BLaER1 (cell line): ENCODE measurements around the gene PCLO.

Experiments
- H3K27ac ChIP-seq: shearing (Covaris generic); formaldehyde crosslinking; 2 replicates; pipeline ENCODE4 v1.8.1; 2022
- H3K27me3 ChIP-seq: shearing (Covaris generic); formaldehyde crosslinking; 2 replicates; pipeline ENCODE4 v1.8.1; 2022
- H3K36me3 ChIP-seq: shearing (Covaris generic); formaldehyde crosslinking; 2 replicates; pipeline ENCODE4 v1.8.1; 2022
- H3K4me1 ChIP-seq: shearing (Covaris generic); formaldehyde crosslinking; 2 replicates; pipeline ENCODE4 v1.8.1; 2022
- H3K4me2 ChIP-seq: shearing (Covaris generic); formaldehyde crosslinking; 2 replicates; pipeline ENCODE4 v1.8.1; 2022
- H3K4me3 ChIP-seq: shearing (Covaris generic); formaldehyde crosslinking; 2 replicates; pipeline ENCODE4 v1.8.1; 2022
- H3K9ac ChIP-seq: shearing (Covaris generic); formaldehyde crosslinking; 2 replicates; pipeline ENCODE4 v1.8.1; 2022
- H3K9me3 ChIP-seq: shearing (Covaris generic); formaldehyde crosslinking; 2 replicates; pipeline ENCODE4 v1.8.1; 2022
- H4K20me1 ChIP-seq: shearing (Covaris generic); formaldehyde crosslinking; 2 replicates; pipeline ENCODE4 v1.8.1; 2022
- Cebpa-rat ChIP-seq: shearing (Covaris generic); IDR thresholded peaks from 2 replicates; pipeline ENCODE4 v1.8.1; 2022

Gene PCLO

DNA sequence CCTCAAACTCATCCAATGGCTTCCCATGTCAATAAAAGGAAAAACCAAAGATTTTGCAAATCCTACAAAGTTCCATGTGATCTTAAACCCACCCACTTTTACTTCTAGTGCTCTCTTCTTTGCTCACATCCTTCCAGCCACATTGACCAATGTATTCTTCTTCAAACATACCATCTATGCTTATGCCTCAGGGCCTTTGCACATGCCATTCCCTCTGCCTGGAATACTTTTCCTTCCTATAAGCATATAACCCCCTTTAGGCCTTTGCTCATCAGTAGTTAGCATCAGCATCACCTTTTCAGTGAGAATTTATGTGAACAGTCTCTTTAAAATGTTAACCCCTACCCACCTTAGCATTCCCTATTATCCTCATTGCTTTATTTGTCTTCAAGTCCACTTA lies 11.0 kb upstream of the PCLO start:
- Histone ChIP-seq H3K27me3 (no peaks in the 10 kb centered on the region), H3K4me3 (no peak overlapping the region), H3K27ac (no peak overlapping the region), H3K9ac (no peak overlapping the region), H4K20me1 (no peaks in the 10 kb centered on the region), H3K4me2 (no peak overlapping the region), H3K4me1 (no peaks in the 10 kb centered on the region), H3K36me3 (no peaks in the 10 kb centered on the region), H3K9me3 (no peaks in the 10 kb centered on the region)
- TF ChIP-seq Cebpa-rat, result no peak

DNA sequence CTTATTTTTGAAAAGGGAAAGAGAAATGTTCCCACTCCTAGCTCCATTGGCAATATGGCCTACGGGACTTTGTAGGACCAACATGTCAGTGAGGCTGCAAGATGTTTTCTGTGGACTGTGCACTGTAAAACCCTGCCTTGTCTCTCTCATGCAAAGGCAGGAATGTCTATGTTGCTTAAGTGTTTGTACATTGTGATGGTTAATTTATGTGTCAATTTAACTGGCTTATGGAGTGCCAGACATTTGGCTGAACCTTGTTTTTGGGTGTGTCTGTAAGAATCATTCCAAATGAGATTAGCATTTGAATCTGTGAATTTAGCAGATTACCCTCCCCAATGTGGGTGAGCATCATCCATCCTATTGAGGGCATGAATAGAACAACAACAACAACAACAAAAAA lies 4.1 kb upstream of the PCLO start:
- 0 out of 2 replicates have a peak, but pooled peaks cover 6% of the 10 kb centered on the region for H3K9me3 ChIP-seq
- no peak overlapping the region for H3K9ac ChIP-seq
- H4K20me1 ChIP-seq, result no peaks in the 10 kb centered on the region
- no peaks in the 10 kb centered on the region for H3K36me3 ChIP-seq
- no peak for TF ChIP-seq Cebpa-rat
- H3K4me3 ChIP-seq, result no peak overlapping the region
- H3K4me2 ChIP-seq, result no peak overlapping the region
- H3K27me3 ChIP-seq, result peaks cover 5% of the 10 kb centered on the region
- no peak overlapping the region for H3K27ac ChIP-seq
- H3K4me1 ChIP-seq, result no peaks in the 10 kb centered on the region

DNA sequence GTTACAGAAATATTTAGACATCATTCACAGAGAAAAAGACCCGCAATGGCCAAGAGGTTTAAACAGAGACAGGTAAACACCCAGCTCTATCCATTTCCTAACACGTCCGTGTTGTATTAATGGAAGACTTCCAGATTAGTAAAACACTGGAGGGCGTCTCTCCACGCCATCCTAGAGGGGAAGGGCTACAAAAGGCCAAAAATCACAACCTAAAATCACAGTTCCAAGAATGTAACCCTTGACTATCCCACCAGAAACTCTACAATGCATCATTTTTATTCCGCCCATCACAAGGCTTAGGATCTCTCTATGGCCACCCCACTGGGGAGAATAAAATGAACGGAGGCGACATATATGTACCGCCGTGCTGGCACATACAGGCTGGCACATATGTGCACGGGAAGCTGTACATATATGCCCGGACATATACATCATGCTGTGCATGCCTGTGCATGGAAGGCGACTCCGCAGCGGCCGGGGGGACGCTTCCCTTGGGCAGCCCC lies 734 bp downstream of the PCLO start:
- H3K9ac ChIP-seq, result no peak overlapping the region
- H3K4me1 ChIP-seq, result no peaks in the 10 kb centered on the region
- H3K27ac ChIP-seq, result no peak overlapping the region
- H4K20me1 ChIP-seq, result no peaks in the 10 kb centered on the region
- peaks cover 5% of the 10 kb centered on the region for H3K27me3 ChIP-seq
- H3K4me3 ChIP-seq, result peak overlapping the region; percentile 64
- no peaks in the 10 kb centered on the region for H3K36me3 ChIP-seq
- 0 out of 2 replicates have a peak, but pooled peaks cover 6% of the 10 kb centered on the region for H3K9me3 ChIP-seq
- no peak for TF ChIP-seq Cebpa-rat
- peak overlapping the region; percentile 56 for H3K4me2 ChIP-seq

DNA sequence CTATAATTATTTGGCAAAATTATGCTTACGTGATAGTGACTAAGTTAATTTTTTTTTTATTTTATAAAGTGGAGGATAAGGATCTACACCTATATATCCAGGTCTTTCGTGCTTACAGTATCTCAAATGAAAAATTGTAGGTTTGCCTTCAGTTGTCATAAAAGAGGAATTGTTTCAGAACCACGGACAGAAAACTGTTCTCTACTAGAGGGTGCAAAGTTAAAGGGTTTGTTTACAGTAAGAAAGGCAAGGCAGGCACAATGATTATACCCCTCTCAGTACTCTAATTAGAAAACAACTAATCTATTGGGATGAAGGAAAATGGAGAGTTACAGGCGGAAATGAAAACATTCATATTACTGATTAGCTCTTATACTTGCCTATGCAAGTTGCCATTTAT lies 1.5 kb downstream of the PCLO start:
- no peak overlapping the region for H3K4me3 ChIP-seq
- no peak overlapping the region for H3K4me2 ChIP-seq
- no peak overlapping the region for H3K27ac ChIP-seq
- H3K9ac ChIP-seq, result no peak overlapping the region
- H3K36me3 ChIP-seq, result no peaks in the 10 kb centered on the region
- no peaks in the 10 kb centered on the region for H4K20me1 ChIP-seq
- H3K27me3 ChIP-seq, result peaks cover 5% of the 10 kb centered on the region
- 0 out of 2 replicates have a peak, but pooled peaks cover 6% of the 10 kb centered on the region for H3K9me3 ChIP-seq
- no peak for TF ChIP-seq Cebpa-rat
- no peaks in the 10 kb centered on the region for H3K4me1 ChIP-seq

DNA sequence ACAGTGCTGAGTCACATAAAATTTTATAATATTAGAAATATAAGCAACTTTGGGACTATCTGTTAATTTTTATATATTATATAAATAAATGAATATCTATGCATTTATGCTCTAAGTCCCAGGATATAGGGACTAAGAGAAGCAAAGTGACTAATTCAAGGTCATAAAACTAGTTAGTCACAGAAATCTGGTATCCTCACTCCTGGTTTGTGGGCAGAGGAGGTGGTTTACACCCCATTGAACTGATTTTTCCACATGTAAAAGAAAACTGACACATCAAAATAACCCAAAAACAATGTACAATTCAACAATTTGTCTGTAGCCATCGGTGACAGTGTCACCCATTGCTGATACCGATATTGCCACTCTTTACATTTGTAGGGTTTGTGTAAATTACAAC lies 3.0 kb downstream of the PCLO start:
- no peaks in the 10 kb centered on the region for H4K20me1 ChIP-seq
- H3K27me3 ChIP-seq, result peaks cover 5% of the 10 kb centered on the region
- TF ChIP-seq Cebpa-rat, result no peak
- no peaks in the 10 kb centered on the region for H3K4me1 ChIP-seq
- no peak overlapping the region for H3K4me3 ChIP-seq
- H3K9ac ChIP-seq, result no peak overlapping the region
- no peak overlapping the region for H3K4me2 ChIP-seq
- H3K27ac ChIP-seq, result no peak overlapping the region
- H3K36me3 ChIP-seq, result no peaks in the 10 kb centered on the region
- 0 out of 2 replicates have a peak, but pooled peaks cover 6% of the 10 kb centered on the region for H3K9me3 ChIP-seq

DNA sequence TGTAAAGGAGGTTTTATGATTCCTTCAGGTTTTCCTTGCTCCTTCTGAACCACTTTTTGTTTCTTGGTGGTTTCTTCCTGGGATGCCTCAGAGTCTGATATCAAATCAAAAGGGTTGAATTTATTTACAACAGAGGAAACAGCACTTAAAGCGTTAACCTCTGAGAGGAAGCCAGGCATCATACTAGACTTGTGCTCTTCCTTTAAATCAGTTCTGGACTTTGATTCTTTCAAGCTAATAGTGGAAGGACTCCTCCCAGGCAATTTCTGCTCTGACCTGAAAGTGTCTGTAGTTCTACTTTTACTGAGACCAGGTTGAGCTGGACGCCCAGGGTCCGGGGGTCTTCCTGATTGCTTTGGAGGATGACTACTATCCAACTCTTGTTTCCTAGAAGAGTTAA lies 6.7 kb downstream of the PCLO start:
- Histone ChIP-seq H3K9me3 (no peaks in the 10 kb centered on the region), H3K27me3 (no peaks in the 10 kb centered on the region), H4K20me1 (no peaks in the 10 kb centered on the region), H3K4me2 (no peak overlapping the region), H3K36me3 (no peaks in the 10 kb centered on the region), H3K4me1 (no peaks in the 10 kb centered on the region), H3K4me3 (no peak overlapping the region), H3K9ac (no peak overlapping the region), H3K27ac (no peak overlapping the region)
- TF ChIP-seq Cebpa-rat, result no peak

DNA sequence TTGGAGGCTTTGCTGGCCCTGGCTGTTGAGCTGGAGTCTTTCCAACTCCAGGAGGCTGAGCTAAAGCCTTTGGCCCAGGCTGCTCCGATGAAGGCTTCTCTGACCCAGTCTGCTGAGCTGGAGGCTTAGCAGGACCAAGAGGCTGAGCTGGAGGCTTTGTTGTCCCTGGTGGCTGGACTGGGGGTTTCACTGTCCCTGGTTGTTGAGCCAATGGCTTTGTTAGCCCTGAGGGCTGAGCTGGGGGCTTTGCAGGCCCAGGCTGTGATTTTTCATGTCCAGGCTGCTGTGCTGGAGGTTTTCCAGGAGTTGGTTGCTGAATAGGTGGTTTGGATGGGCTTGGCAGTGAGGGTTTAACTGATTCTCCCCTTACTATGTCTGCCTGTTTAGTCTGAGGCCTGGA lies 7.3 kb downstream of the PCLO start:
- H3K27ac ChIP-seq, result no peak overlapping the region
- TF ChIP-seq Cebpa-rat, result no peak
- H3K4me3 ChIP-seq, result no peak overlapping the region
- no peaks in the 10 kb centered on the region for H3K36me3 ChIP-seq
- no peaks in the 10 kb centered on the region for H4K20me1 ChIP-seq
- H3K9ac ChIP-seq, result no peak overlapping the region
- H3K9me3 ChIP-seq, result no peaks in the 10 kb centered on the region
- peaks cover 4% of the 10 kb centered on the region; the same call in 1 of the 2 replicates for H3K4me1 ChIP-seq
- no peaks in the 10 kb centered on the region for H3K27me3 ChIP-seq
- H3K4me2 ChIP-seq, result no peak overlapping the region

DNA sequence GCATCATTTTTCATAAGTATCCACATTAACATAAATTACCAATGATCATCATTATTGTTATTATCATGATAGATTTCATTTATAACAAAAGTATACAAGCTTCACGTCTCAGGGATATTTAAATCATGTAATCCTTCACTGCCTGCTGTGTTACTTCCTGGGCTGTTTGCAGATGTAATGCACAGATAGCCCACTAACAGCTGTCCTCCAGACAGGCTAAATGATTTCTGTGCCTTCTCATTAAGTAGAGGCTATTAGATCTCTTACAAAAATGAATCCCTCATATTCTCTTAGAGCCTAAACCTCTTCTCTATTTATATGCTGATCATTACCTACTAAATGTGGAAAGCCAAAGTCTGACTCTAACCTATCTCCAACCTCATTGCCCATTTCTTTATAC lies 9.3 kb downstream of the PCLO start:
- H3K4me1 ChIP-seq, result peaks cover 16% of the 10 kb centered on the region
- H3K4me2 ChIP-seq, result no peak overlapping the region
- H3K9me3 ChIP-seq, result no peaks in the 10 kb centered on the region
- H3K4me3 ChIP-seq, result no peak overlapping the region
- H3K9ac ChIP-seq, result no peak overlapping the region
- TF ChIP-seq Cebpa-rat, result no peak
- H3K36me3 ChIP-seq, result no peaks in the 10 kb centered on the region
- no peaks in the 10 kb centered on the region for H3K27me3 ChIP-seq
- H4K20me1 ChIP-seq, result no peaks in the 10 kb centered on the region
- no peak overlapping the region for H3K27ac ChIP-seq

DNA sequence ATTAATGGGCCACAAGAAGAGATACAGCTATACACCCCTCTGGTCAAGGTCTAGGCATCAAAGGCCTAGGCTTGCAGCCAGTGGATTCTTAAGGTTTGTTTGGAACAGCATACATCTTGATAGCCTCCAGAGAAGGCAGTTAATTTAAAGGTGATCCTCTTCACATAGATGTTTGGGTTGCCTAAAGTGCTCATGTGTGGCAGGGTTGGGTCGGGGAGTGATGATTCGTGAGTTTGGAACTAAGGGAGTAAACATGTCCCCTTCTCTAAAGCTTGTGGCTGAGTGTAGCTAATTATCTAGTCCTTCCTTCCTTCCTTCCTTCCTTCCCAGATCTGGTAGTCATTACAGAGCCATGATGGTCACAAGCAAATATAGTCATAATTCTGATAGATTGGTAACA lies 12.4 kb downstream of the PCLO start:
- TF ChIP-seq Cebpa-rat, result no peak
- H3K4me2 ChIP-seq, result peak overlapping the region; percentile 10
- no peaks in the 10 kb centered on the region for H3K27me3 ChIP-seq

DNA sequence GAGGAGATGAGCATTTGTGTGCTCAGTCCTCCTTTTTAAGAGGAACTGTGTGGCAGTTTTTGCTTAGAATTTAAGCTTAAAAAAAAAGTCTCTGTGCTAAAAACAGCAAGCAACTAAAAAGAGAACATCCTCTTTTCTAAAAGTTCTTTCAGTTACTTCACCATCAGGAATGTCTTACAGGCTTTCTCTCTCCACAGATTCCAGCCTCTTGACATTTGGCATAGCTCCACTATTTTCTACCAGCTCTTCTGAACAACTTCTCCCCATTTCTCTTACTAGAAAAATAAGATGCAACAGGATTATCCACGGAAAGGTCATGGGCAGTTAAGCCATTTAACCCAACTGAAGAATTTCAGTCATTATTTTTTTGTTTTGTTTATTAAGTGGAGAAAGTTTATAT lies 13.2 kb downstream of the PCLO start:
- H3K4me1 ChIP-seq, result peaks cover 16% of the 10 kb centered on the region
- H3K36me3 ChIP-seq, result no peaks in the 10 kb centered on the region
- H4K20me1 ChIP-seq, result no peaks in the 10 kb centered on the region
- no peak overlapping the region for H3K27ac ChIP-seq
- no peak overlapping the region for H3K9ac ChIP-seq
- H3K4me3 ChIP-seq, result no peak overlapping the region
- peak overlapping the region; percentile 12 for H3K4me2 ChIP-seq
- H3K9me3 ChIP-seq, result no peaks in the 10 kb centered on the region
- no peak for TF ChIP-seq Cebpa-rat
- no peaks in the 10 kb centered on the region for H3K27me3 ChIP-seq

More for the DNA sequence above, 12.4 kb downstream of the PCLO start:
- H3K4me1 ChIP-seq, result peaks cover 16% of the 10 kb centered on the region
- no peak overlapping the region for H3K27ac ChIP-seq
- no peaks in the 10 kb centered on the region for H4K20me1 ChIP-seq
- H3K9me3 ChIP-seq, result no peaks in the 10 kb centered on the region
- no peak overlapping the region for H3K9ac ChIP-seq
- no peaks in the 10 kb centered on the region for H3K36me3 ChIP-seq
- H3K4me3 ChIP-seq, result no peak overlapping the region

DNA sequence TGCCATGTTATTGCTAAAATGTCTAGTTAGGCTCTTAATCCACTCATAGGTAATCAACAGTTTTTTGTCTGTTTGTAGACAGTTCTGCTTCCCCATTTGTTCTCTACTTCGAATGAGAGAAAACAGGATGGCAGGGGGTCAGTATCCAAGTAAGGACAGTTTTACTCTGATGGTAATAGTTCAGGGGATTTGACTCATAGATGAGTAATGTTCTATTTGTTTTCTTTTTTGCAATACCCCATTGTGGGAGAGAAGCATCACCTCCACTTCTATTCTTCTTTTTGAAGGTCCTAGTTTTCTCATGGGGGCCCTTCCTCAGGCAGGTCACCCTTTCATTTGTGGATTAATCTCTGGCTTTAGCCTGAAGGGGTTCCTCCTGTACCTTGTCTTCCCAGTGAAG lies 13.9 kb downstream of the PCLO start:
- H3K27ac ChIP-seq, result no peak overlapping the region
- H3K27me3 ChIP-seq, result no peaks in the 10 kb centered on the region
- H3K4me3 ChIP-seq, result no peak overlapping the region
- H3K4me2 ChIP-seq, result peak overlapping the region; percentile 12; the same call in 1 of the 2 replicates
- H3K9ac ChIP-seq, result no peak overlapping the region
- no peaks in the 10 kb centered on the region for H4K20me1 ChIP-seq
- no peaks in the 10 kb centered on the region for H3K9me3 ChIP-seq
- H3K4me1 ChIP-seq, result peaks cover 16% of the 10 kb centered on the region
- no peaks in the 10 kb centered on the region for H3K36me3 ChIP-seq
- no peak for TF ChIP-seq Cebpa-rat
